Diencephalon (tissue), 1 donor: ENCODE measurements around the gene NSG2. TPM values are rescaled to one million over a fixed set of nuclear protein-coding genes. Genes with fewer than 3 reads are reported as not detected.

Experiments
- total RNA-seq: library from RNA; depleted of rRNA; stranded (reverse); fragments of >200 nt; gene quantifications from one replicate; pipeline ENCODE4 v1.2.3, GENCODE V29; 2014

The NSG2 gene
- total RNA-seq: 655 TPM

DNA sequence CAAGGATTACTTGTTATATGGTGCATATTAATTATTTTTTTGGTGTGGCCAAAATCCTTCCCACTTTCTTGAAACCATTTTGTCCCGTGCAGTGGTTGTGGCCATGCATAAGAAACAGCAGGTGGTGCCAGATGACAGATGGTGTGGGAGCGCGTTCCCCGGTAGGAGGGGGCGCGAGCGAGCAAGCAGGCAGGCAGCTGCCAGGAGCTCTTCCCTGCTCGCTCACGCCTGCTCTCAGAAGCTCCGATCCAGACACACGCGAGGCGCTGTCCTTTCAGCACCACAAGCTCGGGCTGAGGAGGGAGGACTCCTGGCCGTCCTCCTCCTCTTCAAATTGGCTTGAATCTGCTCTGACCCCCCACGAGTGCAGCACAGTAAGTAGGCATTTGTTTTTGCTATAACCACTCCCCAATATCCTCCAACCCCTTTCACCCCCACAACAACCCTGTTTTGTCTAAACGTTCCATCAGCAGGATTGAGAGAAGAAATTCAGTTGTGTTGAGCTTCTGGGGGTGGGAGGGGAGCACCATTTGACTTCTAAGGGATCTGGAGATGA, at the start of gene NSG2:
Gene NSG2 (plus strand): TSS at position 237 of the 556 bp plus-strand sequence. CDS start 1,050 bp downstream, outside the sequence.

Other genes with a start within 250 kb of the NSG2 start
- 109 TPM for gene CPEB4, start 157.4 kb upstream of the NSG2 start, total RNA-seq
- 0.23 TPM for gene C5orf47, start 56.5 kb upstream of the NSG2 start, total RNA-seq